Loucy (cell line): ENCODE measurements around the gene PAXX.

Experiments used
- H2AFZ ChIP-seq: fragments of 200-600 bp; sonication (generic); 2 replicates; pipeline ENCODE4 v1.6.0; 2016; ENCODE audit warnings: antibody characterized with exemption, mild to moderate bottlenecking, low read length, moderate library complexity
- H3F3A ChIP-seq: fragments of 200-600 bp; 2 replicates; pipeline ENCODE4 v1.6.0; 2016; ENCODE audit warnings: antibody characterized with exemption, low read depth, mild to moderate bottlenecking
- H3K27me3 ChIP-seq: fragments of 200-600 bp; sonication (generic); 2 replicates; pipeline ENCODE4 v1.6.1; 2014; ENCODE audit warnings: low read length, mild to moderate bottlenecking; ENCODE audit not compliant: insufficient read depth, poor library complexity, severe bottlenecking
- H3K36me3 ChIP-seq: fragments of 200-600 bp; sonication (generic); 2 replicates; pipeline ENCODE4 v1.6.1; 2016; ENCODE audit warnings: low read length; ENCODE audit not compliant: insufficient read depth
- H3K4me1 ChIP-seq: fragments of 200-600 bp; sonication (generic); 2 replicates; pipeline ENCODE4 v1.5.1; 2014; ENCODE audit warnings: low read length, mild to moderate bottlenecking; ENCODE audit not compliant: insufficient read depth, poor library complexity, severe bottlenecking
- H3K4me2 ChIP-seq: fragments of 200-600 bp; sonication (generic); 2 replicates; pipeline ENCODE4 v1.6.0; 2014; ENCODE audit warnings: antibody characterized with exemption, low read length, low read depth, mild to moderate bottlenecking; ENCODE audit not compliant: poor library complexity, severe bottlenecking
- H3K4me3 ChIP-seq: fragments of 200-600 bp; sonication (generic); 2 replicates; pipeline ENCODE4 v1.5.1; 2014; ENCODE audit warnings: low read length, mild to moderate bottlenecking, mixed read lengths; ENCODE audit not compliant: poor library complexity, severe bottlenecking
- H3K79me2 ChIP-seq: fragments of 200-600 bp; sonication (generic); 2 replicates; pipeline ENCODE4 v1.6.1; 2014; ENCODE audit warnings: low read length; ENCODE audit not compliant: insufficient read depth
- H3K9ac ChIP-seq: fragments of 200-600 bp; sonication (generic); 2 replicates; pipeline ENCODE4 v1.6.0; 2014; ENCODE audit warnings: mild to moderate bottlenecking, low read depth, low read length, moderate library complexity; ENCODE audit not compliant: poor library complexity, severe bottlenecking
- H3K9me2 ChIP-seq: fragments of 200-600 bp; sonication (generic); replicated peaks from 2 replicates; pipeline ENCODE4 v1.6.1; 2016; ENCODE audit warnings: low read depth, low read length, mixed read lengths
- H3K9me3 ChIP-seq: fragments of 200-600 bp; sonication (generic); 2 replicates; pipeline ENCODE4 v1.6.1; 2014; ENCODE audit warnings: mild to moderate bottlenecking, antibody characterized with exemption, low read length, low read depth; ENCODE audit not compliant: insufficient read depth
- H4K20me1 ChIP-seq: fragments of 200-600 bp; sonication (generic); 2 replicates; pipeline ENCODE4 v1.6.0; 2014; ENCODE audit warnings: antibody characterized with exemption, low read length, mild to moderate bottlenecking; ENCODE audit not compliant: insufficient read depth, poor library complexity, severe bottlenecking
- EZH2phosphoT487 ChIP-seq: fragments of 200-600 bp; IDR thresholded peaks from 2 replicates; pipeline ENCODE4 v1.6.1; 2018; ENCODE audit warnings: antibody characterized with exemption, mild to moderate bottlenecking, moderate library complexity, borderline replicate concordance
- TF ChIP-seq, protein P1 (sequence below): fragments of 200-600 bp; sonication (generic); conservative IDR thresholded peaks from 2 replicates; pipeline ENCODE4 v1.5.1; 2014; ENCODE audit warnings: mild to moderate bottlenecking, antibody characterized with exemption, low read length

PAXX gene

GRCh38 chr9:136963751-136964150, 28.5 kb upstream of the PAXX start:
- Histone ChIP-seq H3K9me2 (no peaks in the 10 kb centered on the region), H3K4me2 (no peak overlapping the region), H4K20me1 (no peaks in the 10 kb centered on the region), H3K4me1 (peaks cover 9% of the 10 kb centered on the region), H3K4me3 (no peak overlapping the region), H3F3A (no peaks in the 10 kb centered on the region), H3K27me3 (no peaks in the 10 kb centered on the region), H3K9me3 (no peaks in the 10 kb centered on the region), H3K36me3 (no peaks in the 10 kb centered on the region), H3K79me2 (no peaks in the 10 kb centered on the region), H2AFZ (no peak overlapping the region), H3K9ac (no peak overlapping the region)
- TF ChIP-seq, protein P1, sequence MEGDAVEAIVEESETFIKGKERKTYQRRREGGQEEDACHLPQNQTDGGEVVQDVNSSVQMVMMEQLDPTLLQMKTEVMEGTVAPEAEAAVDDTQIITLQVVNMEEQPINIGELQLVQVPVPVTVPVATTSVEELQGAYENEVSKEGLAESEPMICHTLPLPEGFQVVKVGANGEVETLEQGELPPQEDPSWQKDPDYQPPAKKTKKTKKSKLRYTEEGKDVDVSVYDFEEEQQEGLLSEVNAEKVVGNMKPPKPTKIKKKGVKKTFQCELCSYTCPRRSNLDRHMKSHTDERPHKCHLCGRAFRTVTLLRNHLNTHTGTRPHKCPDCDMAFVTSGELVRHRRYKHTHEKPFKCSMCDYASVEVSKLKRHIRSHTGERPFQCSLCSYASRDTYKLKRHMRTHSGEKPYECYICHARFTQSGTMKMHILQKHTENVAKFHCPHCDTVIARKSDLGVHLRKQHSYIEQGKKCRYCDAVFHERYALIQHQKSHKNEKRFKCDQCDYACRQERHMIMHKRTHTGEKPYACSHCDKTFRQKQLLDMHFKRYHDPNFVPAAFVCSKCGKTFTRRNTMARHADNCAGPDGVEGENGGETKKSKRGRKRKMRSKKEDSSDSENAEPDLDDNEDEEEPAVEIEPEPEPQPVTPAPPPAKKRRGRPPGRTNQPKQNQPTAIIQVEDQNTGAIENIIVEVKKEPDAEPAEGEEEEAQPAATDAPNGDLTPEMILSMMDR, result no peak
- no peak for TF ChIP-seq EZH2phosphoT487

GRCh38 chr9:136964171-136964689, 28.0 kb upstream of the PAXX start:
- Histone ChIP-seq H3K9me3 (no peaks in the 10 kb centered on the region), H3K36me3 (no peaks in the 10 kb centered on the region), H2AFZ (no peak overlapping the region), H3K9ac (no peak overlapping the region), H3K79me2 (no peaks in the 10 kb centered on the region), H3F3A (no peaks in the 10 kb centered on the region), H3K4me3 (no peak overlapping the region), H3K4me1 (peaks cover 9% of the 10 kb centered on the region), H3K9me2 (no peaks in the 10 kb centered on the region), H3K27me3 (no peaks in the 10 kb centered on the region), H4K20me1 (no peaks in the 10 kb centered on the region), H3K4me2 (no peak overlapping the region)
- TF ChIP-seq, protein P1, result no peak
- no peak for TF ChIP-seq EZH2phosphoT487

DNA sequence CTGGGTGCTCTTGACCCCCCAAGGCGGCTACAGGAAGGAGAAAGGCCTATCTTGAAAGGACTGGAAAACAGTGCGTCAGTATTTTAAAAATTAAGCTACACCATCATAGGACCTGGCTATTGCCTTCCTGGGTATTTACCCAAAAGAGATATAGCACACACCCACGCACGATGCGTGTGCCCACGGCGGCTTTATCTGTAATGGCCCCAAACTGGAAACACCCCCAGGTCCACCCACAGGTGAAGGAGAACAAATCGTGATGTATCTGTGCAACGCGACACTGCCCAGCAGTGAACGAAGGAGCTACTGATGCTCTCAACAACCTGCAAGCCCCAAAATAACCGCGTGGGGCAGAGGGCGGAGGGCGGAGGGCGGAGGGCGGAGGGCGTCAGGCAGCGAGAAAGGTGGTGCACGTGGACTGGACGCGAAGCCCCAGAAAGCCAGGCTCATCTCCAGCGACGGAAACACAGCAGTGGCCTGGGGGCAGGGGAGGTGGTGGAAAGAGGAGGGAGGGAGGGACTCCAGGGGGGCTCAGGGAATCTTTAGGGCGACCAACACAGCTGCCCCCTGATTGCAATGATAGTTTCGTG, 27.3 kb upstream of the PAXX start:
- H3K4me1 ChIP-seq, result peaks cover 9% of the 10 kb centered on the region
- no peaks in the 10 kb centered on the region for H4K20me1 ChIP-seq
- no peak overlapping the region for H2AFZ ChIP-seq
- no peak overlapping the region for H3K4me2 ChIP-seq
- H3K4me3 ChIP-seq, result no peak overlapping the region
- no peaks in the 10 kb centered on the region for H3F3A ChIP-seq
- H3K9me3 ChIP-seq, result no peaks in the 10 kb centered on the region
- no peaks in the 10 kb centered on the region for H3K79me2 ChIP-seq
- H3K9ac ChIP-seq, result no peak overlapping the region
- H3K9me2 ChIP-seq, result no peaks in the 10 kb centered on the region
- H3K27me3 ChIP-seq, result no peaks in the 10 kb centered on the region
- TF ChIP-seq, protein P1, result no peak
- no peak for TF ChIP-seq EZH2phosphoT487
- no peaks in the 10 kb centered on the region for H3K36me3 ChIP-seq
